RWPE1 (cell line): ENCODE data around the gene THEM4.

Experiments used
- CTCF ChIA-PET: fragments of 350-600 bp; sonication (Branson Sonifier 250); formaldehyde crosslinking; extraction: SDS; loops from one replicate; lab custom pipeline; 2021; lab: Yijun Ruan, JAX
- POLR2A ChIA-PET: fragments of 400-600 bp; formaldehyde crosslinking; extraction: SDS; loops from one replicate; lab custom pipeline; 2020; ENCODE audit warnings: antibody characterized with exemption; ENCODE audit not compliant: low non-redundant PET; lab: Yijun Ruan, JAX
- DNase-seq: peaks from one replicate; pipeline ENCODE4 v3.0.0; 2012; ENCODE audit warnings: low spot score
- H3K27ac ChIP-seq: fragments of 450-650 bp; 2 replicates; pipeline ENCODE4 v1.5.1; 2017
- TF ChIP-seq, protein P1 (sequence below): fragments of 450-650 bp; conservative IDR thresholded peaks from 2 replicates; pipeline ENCODE4 v1.5.1; 2017; ENCODE audit warnings: low read depth, mild to moderate bottlenecking

Gene THEM4

DNA sequence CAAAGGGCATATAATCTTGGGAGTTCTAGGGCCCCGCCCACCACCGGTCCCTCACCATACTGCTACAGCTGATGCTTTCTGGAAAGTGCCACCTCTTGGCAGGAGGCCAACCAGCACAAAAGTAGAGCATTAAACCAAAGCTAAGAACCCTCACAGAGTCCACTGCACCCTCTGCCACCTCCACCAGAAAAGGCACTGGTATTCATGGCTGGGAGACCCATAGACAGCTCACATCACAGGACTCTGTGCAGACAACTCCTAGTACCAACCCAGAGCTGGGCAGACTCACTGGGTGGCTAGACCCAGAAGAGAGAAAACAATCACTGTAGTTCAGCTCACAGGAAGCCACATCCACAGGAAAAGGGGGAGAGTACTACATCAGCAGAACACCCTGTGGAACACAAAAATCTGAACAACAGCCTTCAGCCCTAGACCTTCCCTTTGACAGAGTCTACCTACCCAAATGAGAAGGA, 10.8 kb downstream of the THEM4 start:
- POLR2A ChIA-PET, result no interaction called here

DNA sequence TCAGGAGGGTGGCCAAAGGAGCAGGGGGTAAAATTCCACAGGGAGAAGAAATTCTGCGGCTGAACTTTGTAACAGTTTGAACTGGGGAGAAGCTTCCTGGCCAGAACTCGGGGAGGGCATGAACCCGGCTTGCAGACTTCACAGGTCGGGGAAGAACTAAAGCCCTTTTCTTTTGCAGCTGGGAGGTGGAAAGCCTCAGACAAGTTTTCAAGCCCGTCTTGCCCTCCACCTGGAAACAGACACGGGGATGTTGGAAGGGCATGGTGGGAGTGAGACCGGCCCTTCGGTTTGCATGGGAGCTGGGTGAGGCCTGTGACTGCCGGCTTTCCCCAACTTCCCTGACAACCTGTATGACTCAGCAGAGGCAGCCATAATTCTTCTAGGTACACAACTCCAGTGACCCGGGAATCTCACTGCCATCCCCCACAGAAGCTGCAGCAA, 11.3 kb downstream of the THEM4 start:
- H3K27ac ChIP-seq, result peak overlapping the region; percentile 39
- TF ChIP-seq, protein P1, sequence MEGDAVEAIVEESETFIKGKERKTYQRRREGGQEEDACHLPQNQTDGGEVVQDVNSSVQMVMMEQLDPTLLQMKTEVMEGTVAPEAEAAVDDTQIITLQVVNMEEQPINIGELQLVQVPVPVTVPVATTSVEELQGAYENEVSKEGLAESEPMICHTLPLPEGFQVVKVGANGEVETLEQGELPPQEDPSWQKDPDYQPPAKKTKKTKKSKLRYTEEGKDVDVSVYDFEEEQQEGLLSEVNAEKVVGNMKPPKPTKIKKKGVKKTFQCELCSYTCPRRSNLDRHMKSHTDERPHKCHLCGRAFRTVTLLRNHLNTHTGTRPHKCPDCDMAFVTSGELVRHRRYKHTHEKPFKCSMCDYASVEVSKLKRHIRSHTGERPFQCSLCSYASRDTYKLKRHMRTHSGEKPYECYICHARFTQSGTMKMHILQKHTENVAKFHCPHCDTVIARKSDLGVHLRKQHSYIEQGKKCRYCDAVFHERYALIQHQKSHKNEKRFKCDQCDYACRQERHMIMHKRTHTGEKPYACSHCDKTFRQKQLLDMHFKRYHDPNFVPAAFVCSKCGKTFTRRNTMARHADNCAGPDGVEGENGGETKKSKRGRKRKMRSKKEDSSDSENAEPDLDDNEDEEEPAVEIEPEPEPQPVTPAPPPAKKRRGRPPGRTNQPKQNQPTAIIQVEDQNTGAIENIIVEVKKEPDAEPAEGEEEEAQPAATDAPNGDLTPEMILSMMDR, result no peak
- CTCF ChIA-PET, result interaction anchor here (0.5 to 0.9 kb wide), 2 partner anchors 36 to 116 kb away, joined by 3 read pairs; no protein-coding TSS in a partner anchor
- POLR2A ChIA-PET, result no interaction called here
- DNase-seq, result no peak

More for the DNA sequence above, 10.8 kb downstream of the THEM4 start:
- H3K27ac ChIP-seq, result peak overlapping the region; percentile 39
- TF ChIP-seq, protein P1, result no peak
- DNase-seq, result no peak
- CTCF ChIA-PET, result interaction anchor here (0.9 kb wide), 1 partner anchor 35 kb away, joined by 3 read pairs; no protein-coding TSS in a partner anchor

DNA sequence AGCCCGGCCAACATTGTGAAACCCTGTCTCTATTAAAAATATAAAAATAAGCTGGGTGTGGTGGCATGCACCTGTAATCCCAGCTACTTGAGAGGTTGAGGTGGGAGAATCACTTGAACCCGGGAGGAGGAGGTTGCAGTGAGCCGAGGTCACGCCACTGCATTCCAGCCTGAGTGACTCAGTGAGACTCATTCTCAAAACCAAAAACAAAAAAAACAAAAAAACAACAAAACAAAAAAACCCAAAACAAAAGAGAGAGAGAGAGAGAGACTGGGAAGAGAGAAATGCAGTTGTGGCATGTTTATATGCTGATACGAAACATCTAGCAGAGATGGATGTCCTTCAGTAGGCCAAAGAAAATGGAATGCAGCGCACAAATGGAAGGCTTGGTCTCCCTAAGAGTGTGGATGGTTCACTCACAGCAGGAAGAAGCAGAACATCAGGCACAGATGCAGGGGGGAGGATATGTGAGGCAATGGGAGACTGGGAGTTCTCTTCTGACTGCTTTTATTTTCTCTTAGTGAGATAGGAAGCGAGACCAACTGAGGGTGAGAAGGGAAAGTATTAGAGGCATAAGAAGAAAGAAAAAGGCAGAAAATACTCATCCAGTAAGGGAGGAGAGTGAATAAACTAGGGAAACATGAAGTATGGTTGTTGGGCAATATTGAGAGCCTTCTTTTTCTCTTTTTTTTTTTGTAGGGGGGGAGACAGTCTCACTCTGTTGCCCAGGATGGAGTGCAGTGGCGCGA, 16.0 kb downstream of the THEM4 start:
- no peak overlapping the region for H3K27ac ChIP-seq
- no peak for DNase-seq
- ChIA-PET CTCF (interaction anchor here (1.2 kb wide), 1 partner anchor 108 kb away, joined by 4 read pairs; no protein-coding TSS in a partner anchor), POLR2A (no interaction called here)
- TF ChIP-seq, protein P1, result no peak

DNA sequence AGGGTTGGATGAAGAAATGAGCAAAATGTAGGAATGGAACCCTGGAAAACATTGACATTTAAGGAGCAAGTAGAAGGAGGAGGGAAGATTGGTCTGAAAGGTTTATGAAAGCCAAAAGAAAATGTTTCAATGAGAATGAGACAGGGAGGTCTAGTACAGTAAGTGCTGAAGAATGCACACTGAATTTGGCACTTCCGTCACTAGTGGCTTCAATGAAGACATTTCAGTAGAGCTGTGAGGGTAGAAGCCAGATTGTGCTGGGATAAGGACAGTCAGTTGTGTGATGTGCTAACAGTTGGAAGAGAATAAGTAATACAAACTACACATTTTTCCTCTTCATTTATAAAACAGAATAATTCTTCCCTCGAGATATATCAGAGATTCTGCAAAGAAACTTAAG, 17.1 kb downstream of the THEM4 start:
- POLR2A ChIA-PET, result no interaction called here
- CTCF ChIA-PET, result interaction anchor here (0.5 kb wide), 1 partner anchor 568 kb away, joined by 3 read pairs; no protein-coding TSS in a partner anchor
- TF ChIP-seq, protein P1, result no peak

DNA sequence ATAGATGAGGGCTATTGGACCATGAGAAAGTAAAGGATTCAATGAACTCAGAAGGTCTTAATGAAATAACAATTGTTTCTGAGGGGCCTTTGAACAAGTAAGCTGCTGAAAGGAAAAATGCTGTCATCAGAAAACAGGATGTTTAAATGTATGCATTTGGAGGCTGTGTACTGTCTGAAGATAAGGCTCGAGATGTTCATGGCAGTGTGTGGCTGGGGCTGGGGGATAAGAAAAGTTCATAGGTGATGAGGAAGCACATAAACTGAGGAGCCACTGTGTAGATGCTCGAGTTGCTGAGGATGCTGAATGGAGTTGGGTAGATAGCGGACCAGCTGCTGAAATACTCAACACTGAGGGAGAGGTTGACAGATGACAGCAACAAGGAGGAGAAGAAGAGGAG, 17.8 kb downstream of the THEM4 start:
- CTCF ChIA-PET, result no interaction called here
- no peak for DNase-seq
- no peak overlapping the region for H3K27ac ChIP-seq
- POLR2A ChIA-PET, result no interaction called here
- TF ChIP-seq, protein P1, result no peak

More for the DNA sequence above, 17.1 kb downstream of the THEM4 start:
- no peak for DNase-seq
- H3K27ac ChIP-seq, result no peak overlapping the region

DNA sequence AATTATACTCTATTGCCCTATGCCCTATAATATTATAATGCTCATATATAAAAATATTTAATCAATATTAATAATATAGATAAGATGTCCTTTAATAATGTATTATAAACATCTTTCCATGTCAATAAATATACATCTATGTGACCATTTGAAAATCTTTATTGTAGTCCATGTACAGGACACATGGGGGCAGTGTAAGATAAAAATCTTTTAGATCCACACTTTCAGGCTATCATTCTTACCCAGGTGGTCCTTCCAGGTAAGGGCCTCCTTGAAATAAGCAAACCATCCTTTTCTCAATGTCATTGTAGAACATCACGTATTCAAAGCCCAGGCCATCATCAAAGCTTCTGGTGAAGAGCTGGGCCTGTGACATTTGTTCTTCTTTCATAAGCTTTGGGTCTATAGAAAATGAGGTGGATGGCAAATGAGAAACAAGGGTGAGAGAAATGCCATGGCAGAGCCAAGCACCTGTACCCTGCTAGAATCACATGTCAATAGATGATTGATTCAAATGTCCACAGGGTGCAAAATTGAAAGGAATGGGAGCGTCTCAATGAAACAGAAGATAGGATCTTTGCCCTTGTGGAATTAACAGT, 20.2 kb downstream of the THEM4 start:
- POLR2A ChIA-PET, result no interaction called here
- TF ChIP-seq, protein P1, result peak; percentile 42
- peak; percentile 17 for DNase-seq
- H3K27ac ChIP-seq, result no peak overlapping the region
- CTCF ChIA-PET, result interaction anchor here (0.6 to 1.0 kb wide), 3 partner anchors 23 to 331 kb away, joined by 3 read pairs; no protein-coding TSS in a partner anchor
